IPS-NIHi7 (cell line): Measurements from ENCODE around the gene CDC25A.
A peak's percentile ranks its signal among the peaks of the same experiment; 100 is the strongest.

ENCODE experiments used
- DNase-seq: peaks from one replicate; pipeline ENCODE4 v3.0.0; 2012; ENCODE audit warnings: mixed read lengths; ENCODE audit errors: extremely low spot score

CDC25A gene

DNA sequence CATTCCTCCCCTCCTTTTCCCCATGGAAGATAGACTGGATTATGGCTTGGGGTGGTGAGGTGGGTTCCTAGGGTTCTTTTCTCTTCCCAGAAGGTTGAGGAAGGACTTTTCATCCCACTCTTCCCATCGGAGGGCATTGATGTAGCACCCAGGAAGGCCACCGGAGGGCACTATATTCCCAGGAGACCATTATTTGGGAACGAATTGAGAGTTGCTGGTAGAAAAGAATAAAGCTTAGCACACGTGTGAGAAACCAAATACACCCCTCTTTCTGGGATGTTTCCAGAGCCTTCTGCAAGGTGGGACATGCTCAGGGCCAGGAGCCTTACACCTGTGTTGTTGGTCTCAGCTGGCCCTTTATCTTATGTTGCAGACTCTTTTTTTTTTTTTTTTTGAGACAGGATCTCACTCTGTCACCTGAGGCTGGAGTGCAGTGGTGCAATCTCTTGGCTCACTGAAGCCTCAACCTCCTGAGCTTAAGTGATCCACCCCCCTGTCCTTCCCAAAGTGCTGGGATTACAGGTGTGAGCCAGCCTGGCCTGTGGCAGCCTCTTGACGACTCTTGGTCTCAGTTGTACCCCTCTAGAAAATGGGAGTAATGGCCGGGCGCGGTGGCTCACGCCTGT lies 6.3 kb upstream of the CDC25A start:
- peak; percentile 86 for DNase-seq

GRCh38 chr3:48190911-48191310 lies 2.7 kb upstream of the CDC25A start:
- DNase-seq, result no peak

DNA sequence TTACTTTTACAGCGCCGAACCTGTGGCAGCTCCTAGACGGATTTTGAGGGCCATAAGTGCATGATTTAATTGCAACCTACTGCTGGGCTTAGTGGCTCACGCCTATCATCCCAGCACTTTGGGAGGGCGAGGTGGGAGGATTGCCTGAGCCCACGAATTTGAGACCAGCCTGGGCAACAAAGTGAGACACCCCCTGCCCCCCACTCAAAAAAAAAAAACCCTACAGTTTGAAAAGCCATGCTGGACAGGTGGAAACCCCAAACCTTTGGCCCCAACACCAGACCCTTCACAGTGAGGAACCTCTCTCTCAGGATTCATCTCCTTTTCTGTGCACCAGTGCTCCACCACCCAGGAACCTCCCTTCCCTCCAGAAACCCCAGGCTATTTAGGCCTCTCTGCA lies 1.1 kb upstream of the CDC25A start:
- DNase-seq, result no peak

GRCh38 chr3:48187579-48188265 lies 495 bp downstream of the CDC25A start:
- peak; percentile 33 for DNase-seq

GRCh38 chr3:48187301-48187578 lies 977 bp downstream of the CDC25A start:
- no peak for DNase-seq

- no peak for DNase-seq
Measured at GRCh38 chr3:48186631-48187300, 1.5 kb downstream of the CDC25A start.

- DNase-seq, result no peak
Measured at GRCh38 chr3:48185129-48185528, 3.1 kb downstream of the CDC25A start.

- no peak for DNase-seq
Measured at GRCh38 chr3:48184299-48184698, 3.9 kb downstream of the CDC25A start.

DNA sequence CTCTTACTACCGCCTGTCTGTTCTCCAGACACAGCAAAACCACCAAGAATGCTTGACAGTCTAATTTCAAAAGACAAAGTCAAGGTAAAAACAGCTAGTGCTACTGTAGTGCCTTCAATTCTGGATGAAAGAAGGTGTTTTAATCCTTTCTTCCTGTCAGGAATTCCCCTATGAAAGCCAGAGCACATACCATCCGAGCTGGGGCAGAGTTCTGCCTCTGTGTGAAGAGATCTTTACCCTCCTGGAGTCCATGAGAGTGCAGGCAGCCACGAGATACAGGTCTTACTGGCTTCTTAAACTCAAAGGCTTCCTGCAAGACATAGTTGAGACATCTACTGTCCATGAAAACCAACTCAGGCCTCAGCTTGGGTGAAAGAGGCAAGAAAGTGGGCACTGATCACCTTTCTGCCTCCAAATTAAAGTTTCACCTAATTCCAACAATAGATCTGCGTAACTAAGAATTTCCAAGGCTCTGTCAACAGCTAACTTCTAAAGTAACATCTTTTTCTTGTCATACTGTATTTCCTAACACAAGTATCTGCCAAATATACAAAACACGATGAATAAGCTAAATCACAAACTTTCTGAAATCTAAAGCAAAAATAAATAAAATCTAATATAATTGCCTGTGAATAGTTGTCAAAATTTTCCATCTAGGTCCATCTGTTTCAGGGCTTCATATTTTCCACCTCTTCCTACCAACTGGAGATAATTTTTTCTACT lies 7.5 kb downstream of the CDC25A start:
- DNase-seq, result no peak

DNA sequence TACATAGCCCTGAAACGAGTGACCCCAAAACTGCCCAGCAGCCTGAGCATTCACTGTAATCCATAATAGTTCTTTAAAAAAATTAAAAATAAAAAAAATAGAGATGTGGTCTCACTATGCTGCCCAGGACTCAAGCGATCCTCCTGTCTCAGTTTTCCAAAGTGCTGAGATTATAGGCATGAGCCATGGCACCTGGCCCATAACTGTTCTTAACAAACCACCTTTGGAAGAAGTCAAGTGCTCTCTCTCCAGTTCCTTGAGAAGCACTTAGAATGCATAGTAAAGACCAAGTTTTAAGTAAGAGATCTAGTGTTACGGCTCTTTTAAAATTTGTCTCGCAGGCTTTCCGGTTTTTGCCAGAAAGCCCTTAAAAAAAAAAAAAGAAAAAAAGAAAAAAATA lies 8.2 kb downstream of the CDC25A start:
- no peak for DNase-seq

DNA sequence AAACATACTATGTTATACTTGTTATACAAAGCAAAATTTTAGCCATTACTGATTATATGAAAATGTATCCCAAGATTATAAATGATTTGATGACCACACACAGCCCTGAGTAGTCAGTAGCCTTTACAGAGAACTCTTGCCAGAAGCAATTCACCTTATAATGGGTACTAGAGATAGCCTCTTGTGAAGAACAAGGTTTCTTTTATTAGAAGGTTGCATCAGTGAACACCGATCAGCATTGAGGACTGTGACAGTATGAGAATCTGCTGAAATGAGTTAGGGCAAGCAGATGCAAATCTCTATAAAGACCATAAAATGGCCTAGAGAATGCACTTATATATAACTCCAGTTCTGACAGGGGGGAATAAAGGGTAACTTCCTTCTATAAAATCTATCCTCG lies 10.1 kb downstream of the CDC25A start:
- no peak for DNase-seq

- DNase-seq, result peak; percentile 85
Measured at GRCh38 chr3:48157950-48158376, 30.3 kb downstream of the CDC25A start.

DNA sequence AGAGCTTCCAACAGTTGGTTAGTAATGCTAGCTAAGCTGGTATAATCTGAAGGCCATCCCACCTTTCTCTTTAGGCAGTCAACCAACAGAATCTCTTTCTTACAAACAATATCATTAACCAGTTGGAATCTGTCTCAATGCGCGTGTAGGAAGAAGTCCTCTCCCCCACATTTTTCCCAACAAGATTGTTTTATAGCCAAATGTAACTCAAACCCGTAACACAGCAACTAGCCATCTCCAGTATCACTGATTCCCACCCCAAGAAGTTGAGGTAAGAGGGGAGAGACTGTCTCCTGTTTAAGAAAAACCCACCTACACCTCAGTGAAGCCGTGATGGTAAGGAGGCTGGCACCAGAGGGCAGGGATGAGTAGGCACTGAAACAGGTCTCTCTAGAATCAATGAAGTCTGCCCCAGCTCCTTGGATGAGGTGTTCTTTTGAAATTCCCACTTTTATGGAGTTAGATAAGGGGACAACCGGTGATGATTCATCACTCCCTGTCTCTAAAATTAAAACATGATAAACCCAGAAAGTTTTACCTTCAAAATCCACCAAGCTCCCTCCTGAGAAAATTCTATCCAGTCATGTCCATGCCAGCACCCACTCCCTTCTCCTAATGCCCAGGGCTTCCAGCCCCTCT lies 30.9 kb downstream of the CDC25A start:
- DNase-seq, result no peak

GRCh38 chr3:48156163-48156562 lies 32.1 kb downstream of the CDC25A start:
- DNase-seq, result no peak

GRCh38 chr3:48155122-48155521 lies 33.1 kb downstream of the CDC25A start:
- no peak for DNase-seq

- DNase-seq, result no peak
Measured at GRCh38 chr3:48151807-48152427, 36.3 kb downstream of the CDC25A start.

DNA sequence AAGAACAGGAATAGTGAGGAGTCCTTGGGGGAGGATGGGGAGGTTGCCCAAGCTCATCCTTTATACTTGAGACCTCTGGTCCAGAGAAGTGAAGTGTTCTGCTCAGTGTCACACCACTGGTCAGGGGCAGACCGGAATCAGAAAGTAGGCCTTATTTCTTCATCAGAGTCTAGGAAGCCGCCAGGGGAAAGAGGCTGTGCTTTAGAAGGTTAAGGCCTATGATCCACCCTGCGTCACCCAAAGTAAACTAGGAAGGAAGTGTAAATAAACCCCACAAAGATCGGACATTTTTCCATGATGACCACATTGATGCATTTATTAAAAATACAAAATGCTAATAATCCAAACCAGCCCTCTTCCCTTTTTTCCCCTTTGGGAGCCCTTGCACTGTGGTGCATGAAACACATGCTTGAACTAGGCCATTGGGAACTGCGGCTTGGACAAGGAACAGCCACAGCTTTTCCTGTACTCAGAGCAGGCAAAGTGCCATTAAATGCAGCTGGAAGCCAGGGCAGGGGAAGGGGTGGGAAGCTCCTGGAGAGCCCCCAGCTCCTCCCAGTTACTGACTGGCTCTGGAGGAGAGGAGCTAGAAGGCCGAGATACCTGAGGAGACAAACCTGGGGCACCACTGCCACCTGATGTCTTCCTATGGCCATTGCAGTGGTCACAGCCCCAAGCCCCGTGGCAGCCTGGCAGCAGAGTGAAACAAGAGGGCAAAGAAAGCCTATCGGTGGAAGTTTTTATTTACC lies 37.0 kb downstream of the CDC25A start:
- peak; percentile 96 for DNase-seq

- no peak for DNase-seq
Measured at GRCh38 chr3:48143992-48144391, 44.2 kb downstream of the CDC25A start.

DNA sequence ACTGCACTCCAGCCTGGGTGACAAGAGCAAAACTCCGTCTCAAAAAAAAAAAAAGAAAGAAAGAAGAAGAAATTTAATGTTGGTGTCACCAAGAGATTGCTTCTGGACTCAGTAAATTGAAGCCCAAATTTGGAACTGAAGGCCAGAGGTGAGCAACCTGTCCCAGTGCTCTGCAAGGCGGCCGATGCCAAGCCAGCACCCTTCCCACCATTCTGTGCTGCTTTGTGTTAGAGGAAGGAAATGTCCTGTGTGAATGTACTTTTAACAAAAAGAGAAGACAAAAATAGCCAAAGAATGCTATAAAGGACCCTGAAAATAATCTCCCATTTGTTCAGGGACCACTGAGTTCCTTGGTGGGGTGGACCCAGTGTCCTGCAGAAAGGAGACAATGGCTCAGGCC lies 44.6 kb downstream of the CDC25A start:
- no peak for DNase-seq

- DNase-seq, result no peak
Measured at GRCh38 chr3:48142316-48142870, 45.8 kb downstream of the CDC25A start.
